Measurements from ENCODE around the gene PASK. TPM values are rescaled to one million over a fixed set of nuclear protein-coding genes. Genes with fewer than 3 reads are reported as not detected.

Gene PASK
- polyA plus RNA-seq, 1 donor from 2014 or later = 26.0 TPM

DNA sequence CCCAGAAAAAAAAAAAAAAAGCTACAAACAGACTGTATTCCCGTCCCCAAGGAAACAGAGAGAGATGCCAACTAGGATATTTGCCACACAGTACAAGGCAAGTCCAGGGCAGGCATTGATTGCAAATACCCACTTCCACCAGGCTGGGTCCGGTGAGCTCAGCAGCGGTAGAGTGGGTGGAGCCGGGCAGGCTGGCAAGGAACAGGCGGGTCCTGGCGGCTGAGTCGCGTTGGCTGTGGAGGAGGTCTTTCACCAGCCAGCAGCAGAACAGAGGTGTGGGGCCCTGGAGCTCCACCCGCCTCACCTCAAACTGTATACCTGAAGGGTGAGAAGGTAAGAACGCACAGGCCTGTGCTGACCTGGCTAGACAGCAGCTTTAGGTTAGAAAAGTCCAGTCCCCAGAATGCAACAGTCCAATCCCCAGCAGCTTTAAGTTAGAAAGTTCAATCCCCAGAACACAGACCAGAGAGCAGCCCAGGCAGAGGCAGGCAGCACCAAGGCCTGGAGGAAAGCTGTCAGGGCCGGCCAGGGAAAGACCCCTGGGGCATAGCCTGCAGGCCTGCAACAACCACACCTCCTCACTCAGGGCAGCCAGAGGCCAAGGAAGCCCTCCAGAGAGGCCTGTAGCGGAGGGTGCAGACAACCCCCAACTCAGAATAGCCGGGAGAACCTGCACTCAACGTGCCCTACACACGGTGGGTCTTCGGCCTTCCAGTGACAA, 25.3 kb downstream of the PASK start:
- H3K4me3 ChIP-seq (ENCODE audit: low read length) = no peak overlapping the region
- H3K9me2 ChIP-seq (ENCODE audit: insufficient read depth, low read length) = no peaks in the 10 kb centered on the region
- H3K4me2 ChIP-seq (ENCODE audit: low read length) = no peak overlapping the region

DNA sequence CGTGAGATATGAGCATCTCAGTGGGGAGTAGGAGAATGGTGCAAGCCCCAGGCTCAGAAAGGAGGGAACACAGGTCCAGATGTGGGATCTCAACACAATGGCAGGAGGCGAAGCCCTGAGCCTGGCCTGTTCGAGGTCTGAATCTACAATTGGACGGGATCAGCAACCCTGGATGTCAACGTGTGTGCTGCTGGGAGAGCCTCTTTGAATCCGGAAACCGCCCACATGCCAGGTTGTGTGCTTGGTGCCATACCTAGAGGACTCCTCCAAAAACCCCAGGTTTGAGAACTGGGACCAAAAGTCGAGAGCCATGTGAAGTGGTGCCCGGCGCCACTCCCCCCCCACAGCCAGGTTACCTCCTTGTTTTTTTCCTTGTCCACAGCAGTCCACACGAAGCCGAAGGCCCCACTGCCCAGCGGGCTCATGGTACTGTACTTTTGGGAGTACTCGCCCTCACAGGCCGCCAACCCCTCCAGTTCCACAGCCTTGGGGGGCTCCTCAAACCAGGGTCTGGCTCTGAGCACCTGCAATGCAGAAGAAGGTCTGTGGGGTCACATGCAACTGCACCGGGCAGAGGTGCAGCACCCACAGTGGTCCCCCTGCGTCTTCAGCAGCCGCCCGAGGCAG, 26.8 kb downstream of the PASK start:
- H3K4me3 ChIP-seq (ENCODE audit: low read length) = no peak overlapping the region
- no peak overlapping the region for H3K4me2 ChIP-seq (ENCODE audit: low read length)
- H3K36me3 ChIP-seq (ENCODE audit: insufficient read depth, low read length) = peaks cover 6% of the 10 kb centered on the region
- no peak overlapping the region for H3K27ac ChIP-seq (ENCODE audit: low read length)
- no peaks in the 10 kb centered on the region for H3F3A ChIP-seq (ENCODE audit: insufficient read depth, low read length, poor library complexity, severe bottlenecking)
- H2AFZ ChIP-seq (ENCODE audit: low read depth, low read length) = no peak overlapping the region
- H3K27me3 ChIP-seq (ENCODE audit: insufficient read depth, low read depth, low read length) = no peaks in the 10 kb centered on the region
- H3K79me2 ChIP-seq (replicated peaks; ENCODE audit: insufficient read depth, low read length) = no peaks in the 10 kb centered on the region
- H3K9me3 ChIP-seq (ENCODE audit: low read length) = no peaks in the 10 kb centered on the region
- no peak overlapping the region for H3K9ac ChIP-seq (ENCODE audit: low read length)
- H3K9me2 ChIP-seq (ENCODE audit: insufficient read depth, low read length) = no peaks in the 10 kb centered on the region
- H4K20me1 ChIP-seq (ENCODE audit: insufficient read depth) = no peaks in the 10 kb centered on the region
- TF ChIP-seq RAD21 (conservative IDR thresholded peaks at IDR 0.05) = no peak
- TF ChIP-seq, protein P1, sequence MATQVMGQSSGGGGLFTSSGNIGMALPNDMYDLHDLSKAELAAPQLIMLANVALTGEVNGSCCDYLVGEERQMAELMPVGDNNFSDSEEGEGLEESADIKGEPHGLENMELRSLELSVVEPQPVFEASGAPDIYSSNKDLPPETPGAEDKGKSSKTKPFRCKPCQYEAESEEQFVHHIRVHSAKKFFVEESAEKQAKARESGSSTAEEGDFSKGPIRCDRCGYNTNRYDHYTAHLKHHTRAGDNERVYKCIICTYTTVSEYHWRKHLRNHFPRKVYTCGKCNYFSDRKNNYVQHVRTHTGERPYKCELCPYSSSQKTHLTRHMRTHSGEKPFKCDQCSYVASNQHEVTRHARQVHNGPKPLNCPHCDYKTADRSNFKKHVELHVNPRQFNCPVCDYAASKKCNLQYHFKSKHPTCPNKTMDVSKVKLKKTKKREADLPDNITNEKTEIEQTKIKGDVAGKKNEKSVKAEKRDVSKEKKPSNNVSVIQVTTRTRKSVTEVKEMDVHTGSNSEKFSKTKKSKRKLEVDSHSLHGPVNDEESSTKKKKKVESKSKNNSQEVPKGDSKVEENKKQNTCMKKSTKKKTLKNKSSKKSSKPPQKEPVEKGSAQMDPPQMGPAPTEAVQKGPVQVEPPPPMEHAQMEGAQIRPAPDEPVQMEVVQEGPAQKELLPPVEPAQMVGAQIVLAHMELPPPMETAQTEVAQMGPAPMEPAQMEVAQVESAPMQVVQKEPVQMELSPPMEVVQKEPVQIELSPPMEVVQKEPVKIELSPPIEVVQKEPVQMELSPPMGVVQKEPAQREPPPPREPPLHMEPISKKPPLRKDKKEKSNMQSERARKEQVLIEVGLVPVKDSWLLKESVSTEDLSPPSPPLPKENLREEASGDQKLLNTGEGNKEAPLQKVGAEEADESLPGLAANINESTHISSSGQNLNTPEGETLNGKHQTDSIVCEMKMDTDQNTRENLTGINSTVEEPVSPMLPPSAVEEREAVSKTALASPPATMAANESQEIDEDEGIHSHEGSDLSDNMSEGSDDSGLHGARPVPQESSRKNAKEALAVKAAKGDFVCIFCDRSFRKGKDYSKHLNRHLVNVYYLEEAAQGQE (IDR thresholded peaks at IDR 0.05; ENCODE audit: borderline replicate concordance) = no peak
- TF ChIP-seq TAF1 (IDR thresholded peaks at IDR 0.05; ENCODE audit: low read depth) = no peak
- no peak for TF ChIP-seq POLR2AphosphoS5 (IDR thresholded peaks at IDR 0.05)
- TF ChIP-seq SMC3 (conservative IDR thresholded peaks at IDR 0.05; ENCODE audit: poor library complexity) = no peak
- TF ChIP-seq MXI1 (conservative IDR thresholded peaks at IDR 0.05; ENCODE audit: poor library complexity, severe bottlenecking) = no peak
- no peak for TF ChIP-seq EP300 (conservative IDR thresholded peaks at IDR 0.05; ENCODE audit: poor library complexity, severe bottlenecking)
- no peak for TF ChIP-seq EZH2 (IDR thresholded peaks at IDR 0.05; ENCODE audit: borderline replicate concordance, insufficient read depth, low read length, poor library complexity, severe bottlenecking)

More for the DNA sequence above, 25.3 kb downstream of the PASK start:
- Histone ChIP-seq H3K36me3 (ENCODE audit: insufficient read depth, low read length) (peaks cover 6% of the 10 kb centered on the region), H2AFZ (ENCODE audit: low read depth, low read length) (no peak overlapping the region), H3K9me3 (ENCODE audit: low read length) (no peaks in the 10 kb centered on the region), H3K27me3 (ENCODE audit: insufficient read depth, low read depth, low read length) (no peaks in the 10 kb centered on the region), H3K79me2 (replicated peaks; ENCODE audit: insufficient read depth, low read length) (no peaks in the 10 kb centered on the region), H3K9ac (ENCODE audit: low read length) (no peak overlapping the region), H4K20me1 (ENCODE audit: insufficient read depth) (no peaks in the 10 kb centered on the region), H3F3A (ENCODE audit: insufficient read depth, low read length, poor library complexity, severe bottlenecking) (no peaks in the 10 kb centered on the region), H3K27ac (ENCODE audit: low read length) (no peak overlapping the region)
- TF ChIP-seq SMC3 (conservative IDR thresholded peaks at IDR 0.05; ENCODE audit: poor library complexity) (no peak), MXI1 (conservative IDR thresholded peaks at IDR 0.05; ENCODE audit: poor library complexity, severe bottlenecking) (no peak), EZH2 (IDR thresholded peaks at IDR 0.05; ENCODE audit: borderline replicate concordance, insufficient read depth, low read length, poor library complexity, severe bottlenecking) (no peak), RAD21 (conservative IDR thresholded peaks at IDR 0.05) (no peak), TAF1 (IDR thresholded peaks at IDR 0.05; ENCODE audit: low read depth) (no peak), EP300 (conservative IDR thresholded peaks at IDR 0.05; ENCODE audit: poor library complexity, severe bottlenecking) (no peak), POLR2AphosphoS5 (IDR thresholded peaks at IDR 0.05) (no peak)
- TF ChIP-seq, protein P1 (IDR thresholded peaks at IDR 0.05; ENCODE audit: borderline replicate concordance) = no peak
- TF ChIP-seq, protein P2, sequence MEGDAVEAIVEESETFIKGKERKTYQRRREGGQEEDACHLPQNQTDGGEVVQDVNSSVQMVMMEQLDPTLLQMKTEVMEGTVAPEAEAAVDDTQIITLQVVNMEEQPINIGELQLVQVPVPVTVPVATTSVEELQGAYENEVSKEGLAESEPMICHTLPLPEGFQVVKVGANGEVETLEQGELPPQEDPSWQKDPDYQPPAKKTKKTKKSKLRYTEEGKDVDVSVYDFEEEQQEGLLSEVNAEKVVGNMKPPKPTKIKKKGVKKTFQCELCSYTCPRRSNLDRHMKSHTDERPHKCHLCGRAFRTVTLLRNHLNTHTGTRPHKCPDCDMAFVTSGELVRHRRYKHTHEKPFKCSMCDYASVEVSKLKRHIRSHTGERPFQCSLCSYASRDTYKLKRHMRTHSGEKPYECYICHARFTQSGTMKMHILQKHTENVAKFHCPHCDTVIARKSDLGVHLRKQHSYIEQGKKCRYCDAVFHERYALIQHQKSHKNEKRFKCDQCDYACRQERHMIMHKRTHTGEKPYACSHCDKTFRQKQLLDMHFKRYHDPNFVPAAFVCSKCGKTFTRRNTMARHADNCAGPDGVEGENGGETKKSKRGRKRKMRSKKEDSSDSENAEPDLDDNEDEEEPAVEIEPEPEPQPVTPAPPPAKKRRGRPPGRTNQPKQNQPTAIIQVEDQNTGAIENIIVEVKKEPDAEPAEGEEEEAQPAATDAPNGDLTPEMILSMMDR (IDR thresholded peaks at IDR 0.05; ENCODE audit: poor library complexity, severe bottlenecking) = no peak
